GM21825 (cell line): ENCODE measurements around the gene HOXD9.

Experiments used
- ATAC-seq: cut with Tn5 transposase; IDR thresholded peaks from one replicate; pipeline ENCODE4 v1.9.1; 2021; ENCODE audit warnings: mild to moderate bottlenecking, moderate library complexity; ENCODE audit not compliant: unreplicated experiment

HOXD9 gene

GRCh38 chr2:176122683-176123410 is at the start of gene HOXD9:
Gene HOXD9, plus strand, starts transcription at chr2:176122719. Its CDS starts 50 bp downstream, at chr2:176122769.
- ATAC-seq, result no peak

- no peak for ATAC-seq
These were observed 49.3 kb upstream of the HOXD9 start for GRCh38 chr2:176072951-176073904.

DNA sequence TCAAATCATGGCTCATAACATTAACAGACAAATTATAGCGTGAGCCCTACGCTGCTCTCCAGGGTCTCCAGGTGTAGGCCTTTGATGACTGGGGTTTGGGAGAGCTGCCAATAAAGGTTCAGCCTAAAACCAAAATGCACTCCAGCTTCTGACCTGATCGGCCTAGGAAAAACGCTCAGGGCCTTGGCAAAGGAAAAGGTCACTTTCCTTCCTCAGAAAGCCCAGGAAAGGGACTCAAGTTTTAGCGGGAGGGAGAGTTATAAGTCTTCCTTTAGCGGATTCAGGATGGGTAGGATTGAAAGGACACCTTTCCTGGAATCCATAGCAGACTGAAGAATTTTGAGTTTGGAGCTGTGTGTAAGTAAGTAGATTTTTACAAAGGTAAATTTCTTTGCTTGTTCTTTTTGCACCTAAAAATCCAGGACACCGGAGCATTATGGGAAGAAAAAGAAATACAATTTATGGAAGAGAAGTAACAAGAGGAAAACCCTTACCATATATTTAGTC is 47.5 kb upstream of the HOXD9 start:
- ATAC-seq, result no peak

DNA sequence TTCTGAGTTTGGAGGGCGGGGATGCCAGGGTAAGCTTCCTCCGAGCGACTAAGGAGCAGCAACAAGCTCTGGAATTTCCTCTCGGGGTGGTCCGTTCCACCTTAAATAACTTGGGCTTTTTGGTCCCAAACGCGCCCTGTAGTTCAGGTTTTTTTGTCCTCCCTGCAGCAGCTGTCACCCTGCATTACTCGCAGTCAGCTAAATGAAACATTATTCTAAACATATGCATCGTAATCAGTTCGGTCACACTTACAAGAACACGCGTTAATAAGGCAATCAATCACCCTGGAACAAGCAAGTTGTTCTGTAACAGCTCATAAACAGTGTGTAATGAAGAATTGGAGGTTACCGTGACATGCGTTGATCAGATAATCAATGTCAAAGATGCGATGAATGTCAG is 47.0 kb upstream of the HOXD9 start:
- no peak for ATAC-seq

DNA sequence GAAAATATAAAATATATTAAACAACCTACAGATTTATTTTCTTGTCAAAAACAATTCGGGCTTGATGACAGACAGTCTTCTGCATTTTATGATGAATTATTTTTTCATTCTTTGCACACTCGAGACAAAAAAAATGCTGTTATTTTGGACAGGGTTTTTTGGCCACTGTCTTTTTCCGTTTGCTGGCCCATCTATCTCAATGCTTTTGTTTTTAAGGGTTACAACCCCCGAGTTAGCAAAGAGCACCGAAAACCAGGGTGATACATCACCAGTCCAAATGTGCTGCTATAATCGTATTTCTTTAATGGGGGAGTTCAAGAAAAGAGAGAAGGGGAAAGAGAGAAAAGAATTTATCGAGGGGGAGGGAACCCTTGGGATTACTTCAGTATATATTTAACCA is 46.5 kb upstream of the HOXD9 start:
- no peak for ATAC-seq

GRCh38 chr2:176076796-176077195 is 45.7 kb upstream of the HOXD9 start:
- ATAC-seq, result no peak

GRCh38 chr2:176078541-176079284 is 43.8 kb upstream of the HOXD9 start:
- no peak for ATAC-seq

DNA sequence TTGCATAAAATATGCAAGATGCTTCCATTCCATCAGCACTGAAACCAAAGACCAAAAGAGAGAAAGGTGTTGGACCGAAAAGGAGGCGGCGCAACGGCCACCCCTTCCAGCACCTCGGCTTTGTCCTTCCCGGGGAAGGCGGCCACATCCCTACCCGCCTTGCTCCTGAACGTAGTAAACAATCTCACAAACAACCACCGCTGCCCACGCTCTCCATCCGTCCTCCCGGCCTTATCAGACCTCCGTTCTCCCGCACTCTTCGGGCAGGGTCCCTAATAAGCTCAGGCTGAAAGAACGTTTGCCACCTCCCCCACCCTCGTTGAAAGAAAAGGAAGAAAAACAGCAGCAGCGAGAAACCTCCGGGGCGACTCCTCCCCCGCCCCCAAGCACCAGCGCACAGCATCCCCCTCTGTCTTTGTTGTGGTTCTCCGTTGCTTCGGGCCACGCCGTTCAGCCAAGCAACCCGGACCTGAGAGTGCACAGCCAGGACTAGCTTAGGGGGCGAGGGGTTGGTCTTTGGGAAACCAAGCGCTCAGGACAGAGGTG is 43.2 kb upstream of the HOXD9 start:
- ATAC-seq, result no peak

- ATAC-seq, result no peak
These were observed 42.5 kb upstream of the HOXD9 start for GRCh38 chr2:176079831-176080539.

- ATAC-seq, result no peak
These were observed 41.8 kb upstream of the HOXD9 start for GRCh38 chr2:176080540-176081375.

DNA sequence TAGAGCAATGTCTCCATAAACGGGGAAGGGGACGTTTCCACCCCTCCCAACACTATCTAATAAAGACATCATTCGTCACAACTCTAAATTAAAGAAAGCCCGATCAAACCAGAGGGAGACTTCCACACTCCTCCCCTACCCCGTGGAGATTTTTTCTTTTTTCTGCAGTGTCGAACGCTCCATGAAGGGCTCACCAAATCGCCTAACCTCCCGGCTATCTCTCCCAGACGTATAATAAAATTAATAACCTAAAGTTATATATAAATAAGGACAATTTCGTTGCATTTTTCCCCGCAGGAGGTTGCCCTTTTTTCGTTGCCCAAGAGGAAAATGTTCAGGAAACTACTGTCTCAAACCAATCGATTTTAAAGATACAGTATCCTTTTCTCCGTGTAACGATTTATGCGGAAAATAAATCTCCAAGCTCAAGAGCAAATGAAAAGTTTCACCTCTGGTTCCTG is 41.1 kb upstream of the HOXD9 start:
- ATAC-seq, result no peak

DNA sequence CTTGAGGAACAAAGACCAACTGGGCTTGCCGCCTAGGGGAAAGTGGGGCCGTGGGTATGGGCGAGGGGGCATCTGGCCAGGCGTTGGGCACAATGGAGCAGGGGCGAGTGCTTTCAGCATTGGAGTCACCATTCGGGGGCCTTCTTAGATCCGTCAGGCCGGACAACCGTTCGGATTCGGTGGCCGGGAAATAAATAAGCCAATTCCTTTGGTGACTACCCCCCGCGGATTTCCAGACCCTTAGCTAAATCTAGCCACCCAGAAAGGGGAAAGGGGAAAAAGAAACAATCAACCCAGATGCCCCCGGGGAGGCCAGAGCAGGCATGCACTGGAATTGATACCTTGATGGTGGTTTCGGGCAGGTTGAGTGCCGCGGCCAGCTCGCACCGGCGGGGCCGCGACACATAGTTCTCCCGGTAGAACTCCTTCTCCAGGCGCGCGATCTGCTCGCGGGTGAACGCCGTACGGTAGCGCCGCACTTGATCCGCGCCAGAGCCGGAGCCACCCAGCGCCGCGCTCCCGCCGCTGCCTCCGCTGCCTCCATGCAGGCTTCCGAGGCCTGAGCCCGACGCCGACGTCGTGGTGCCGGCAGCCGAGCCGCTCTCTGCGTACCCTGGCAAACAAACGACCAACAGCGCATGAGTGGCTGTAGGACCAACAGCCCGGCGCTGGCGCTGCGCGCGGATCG is 40.5 kb upstream of the HOXD9 start:
- ATAC-seq, result no peak

GRCh38 chr2:176082525-176082823 is 40.0 kb upstream of the HOXD9 start:
- no peak for ATAC-seq

- ATAC-seq, result no peak
These were observed 39.4 kb upstream of the HOXD9 start for GRCh38 chr2:176082824-176083751.

GRCh38 chr2:176083796-176084261 is 38.7 kb upstream of the HOXD9 start, which contains the start of gene EVX2:
Gene EVX2, minus strand, starts transcription at chr2:176083962. Its CDS starts 186 bp downstream, at chr2:176083776.
- no peak for ATAC-seq

GRCh38 chr2:176084611-176085119 is 37.9 kb upstream of the HOXD9 start:
- no peak for ATAC-seq

- ATAC-seq, result no peak
These were observed 37.3 kb upstream of the HOXD9 start for GRCh38 chr2:176085120-176085788.
